Dermis lymphatic vessel endothelial cell (primary cell): ENCODE data around the gene SPATA18. TPM values are rescaled to one million over a fixed set of nuclear protein-coding genes. Genes with fewer than 3 reads are reported as not detected.

Experiments used
- total RNA-seq: library from RNA; depleted of rRNA; stranded (reverse); fragments of >200 nt; gene quantifications from 2 replicates; pipeline ENCODE4 v1.2.1, GENCODE V29; 2014

Gene SPATA18, protein sequence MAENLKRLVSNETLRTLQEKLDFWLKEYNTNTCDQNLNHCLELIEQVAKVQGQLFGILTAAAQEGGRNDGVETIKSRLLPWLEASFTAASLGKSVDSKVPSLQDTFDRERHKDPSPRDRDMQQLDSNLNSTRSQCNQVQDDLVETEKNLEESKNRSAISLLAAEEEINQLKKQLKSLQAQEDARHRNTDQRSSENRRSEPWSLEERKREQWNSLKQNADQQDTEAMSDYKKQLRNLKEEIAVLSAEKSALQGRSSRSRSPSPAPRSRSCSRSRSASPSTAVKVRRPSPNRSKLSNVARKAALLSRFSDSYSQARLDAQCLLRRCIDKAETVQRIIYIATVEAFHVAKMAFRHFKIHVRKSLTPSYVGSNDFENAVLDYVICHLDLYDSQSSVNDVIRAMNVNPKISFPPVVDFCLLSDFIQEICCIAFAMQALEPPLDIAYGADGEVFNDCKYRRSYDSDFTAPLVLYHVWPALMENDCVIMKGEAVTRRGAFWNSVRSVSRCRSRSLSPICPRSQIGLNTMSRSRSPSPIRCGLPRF
- 0.98 and 1.3 TPM in 2 replicates for total RNA-seq

GRCh38 chr4:52051213-52051614 is at the start of gene SPATA18:
Gene SPATA18, plus strand, starts transcription at chr4:52051304. Its CDS starts 401 bp downstream, at chr4:52051705.

GRCh38 chr4:52019936-52020657 is 31.0 kb upstream of the SPATA18 start, which contains the start of gene LRRC66:
Gene LRRC66, minus strand, starts transcription at chr4:52020363. Its CDS starts 2,750 bp downstream, at chr4:52017613.

GRCh38 chr4:52038103-52038912 is 12.8 kb upstream of the SPATA18 start, which contains the start of gene SGCB:
Gene SGCB, minus strand, starts transcription at chr4:52038299. Its CDS starts 40 bp downstream, at chr4:52038259.

Other genes with a start within 250 kb of the SPATA18 start
- gene DCUN1D4, start 208.2 kb upstream of the SPATA18 start, total RNA-seq: 35.0 and 36.1 TPM in 2 replicates
- gene LRRC66, start 30.9 kb upstream of the SPATA18 start, total RNA-seq: under 0.01 and 0.09 TPM in 2 replicates
- 10.0 and 10.9 TPM in 2 replicates for gene SGCB, start 13.0 kb upstream of the SPATA18 start, total RNA-seq